ENCODE results near the gene WNT2B.
A peak's percentile ranks its signal among the peaks of the same experiment; 100 is the strongest.

Gene WNT2B

DNA sequence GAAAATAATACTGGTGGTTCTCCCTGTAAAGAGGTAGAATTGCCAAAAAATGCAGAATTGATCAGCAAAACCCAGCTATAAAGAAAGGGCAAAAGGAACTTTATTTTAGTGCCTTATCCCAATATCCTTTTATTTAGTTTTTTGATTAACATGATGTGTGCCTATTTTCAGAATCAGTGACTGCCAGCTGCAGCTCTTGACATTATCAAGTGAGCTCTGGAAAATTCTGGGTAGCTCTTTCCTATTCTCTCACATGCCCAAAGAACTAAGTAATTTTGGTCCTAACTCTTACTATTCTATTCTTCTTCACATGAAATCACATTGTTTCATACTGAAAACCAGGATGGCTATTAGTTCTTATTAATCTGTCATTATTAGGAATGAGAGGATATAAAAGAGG is 22.1 kb downstream of the WNT2B start:
- no peak for FAIRE-seq

DNA sequence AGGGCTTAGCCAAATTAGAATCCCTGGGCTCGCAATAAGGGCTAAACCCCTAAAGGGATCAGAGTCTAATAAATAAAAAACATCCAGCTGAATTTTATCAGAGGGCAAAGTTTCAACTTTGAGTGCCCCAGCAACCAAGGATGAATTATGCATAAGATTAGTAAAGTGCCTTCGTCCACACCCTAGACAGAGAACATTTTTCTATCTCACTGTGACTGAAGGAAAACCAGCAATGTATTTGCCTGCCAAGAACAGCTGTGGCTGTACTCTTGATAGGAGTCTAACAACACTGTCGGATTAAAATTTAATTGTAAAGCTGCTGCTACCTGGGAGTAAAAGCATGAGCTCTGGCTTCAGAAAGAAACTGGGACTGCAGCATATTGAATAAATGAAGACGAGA is 23.3 kb downstream of the WNT2B start:
- FAIRE-seq = no peak

- FAIRE-seq = no peak
Observed at GRCh38 chr1:112533029-112533428, 24.3 kb downstream of the WNT2B start.

GRCh38 chr1:112536561-112536960 is 27.8 kb downstream of the WNT2B start:
- no peak for FAIRE-seq

- FAIRE-seq = no peak
Observed at GRCh38 chr1:112537456-112537855, 28.7 kb downstream of the WNT2B start.

DNA sequence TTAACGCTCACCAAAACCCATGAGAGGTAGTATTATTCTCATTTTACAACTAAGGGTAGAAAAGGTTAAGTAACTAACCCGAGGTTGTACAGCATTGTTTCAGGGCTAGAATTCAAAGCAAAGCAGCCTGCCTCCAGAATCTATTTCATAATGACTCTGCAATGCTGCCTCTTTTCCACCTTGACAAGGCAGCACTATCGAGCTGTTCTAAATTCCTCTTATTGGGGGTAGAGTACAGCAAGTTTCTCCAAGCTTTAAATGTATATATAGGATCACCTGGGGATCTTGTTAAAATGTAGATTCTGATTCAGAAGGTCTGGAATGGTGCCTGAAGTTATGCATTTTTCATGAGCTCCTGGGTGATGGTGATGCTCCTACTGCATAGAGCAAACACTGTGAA is 30.1 kb downstream of the WNT2B start:
- no peak for FAIRE-seq

DNA sequence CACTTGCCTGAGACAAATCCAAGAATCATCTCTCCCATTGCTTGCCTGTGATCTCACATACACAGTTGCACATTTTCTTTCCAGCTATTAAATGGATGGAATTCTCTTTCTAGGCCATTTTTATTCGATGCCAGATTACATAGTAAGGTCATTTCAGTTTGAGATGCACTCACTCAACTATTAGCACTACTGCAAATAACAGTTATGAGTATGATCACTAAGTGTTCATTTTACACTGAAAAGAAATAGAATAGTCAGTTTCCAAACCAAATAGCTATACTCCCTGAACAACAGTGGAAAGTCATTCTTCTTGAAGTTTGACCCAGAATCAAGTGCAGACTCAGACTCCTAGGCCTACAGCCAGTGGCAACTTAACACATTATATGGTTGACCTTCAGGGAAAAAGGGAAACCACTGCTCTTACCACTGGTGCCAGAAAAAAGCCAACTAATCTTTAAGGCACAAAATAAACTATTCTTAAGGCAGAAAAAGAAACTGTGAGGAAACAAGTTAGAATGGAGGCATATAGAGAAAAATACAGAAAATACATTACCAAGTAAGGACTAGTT is 31.5 kb downstream of the WNT2B start:
- FAIRE-seq = no peak

DNA sequence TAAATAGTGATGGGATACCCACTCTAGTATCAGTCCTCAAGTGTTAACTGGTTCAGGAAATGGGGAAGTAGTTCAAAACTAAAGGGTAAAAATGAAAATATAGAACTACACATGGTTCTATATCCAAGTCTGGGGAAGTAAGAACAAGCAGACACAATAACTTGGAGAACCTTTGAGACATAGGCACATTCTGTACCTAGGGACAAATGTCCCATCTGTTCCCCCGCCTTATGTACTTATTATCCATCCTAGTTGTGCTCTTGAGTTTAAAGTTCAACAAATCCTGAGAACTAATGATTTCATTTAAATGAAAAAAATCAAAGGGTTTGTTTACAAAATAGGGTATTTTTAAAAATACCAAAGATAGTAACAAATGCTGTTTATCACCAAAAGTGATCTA is 32.5 kb downstream of the WNT2B start:
- FAIRE-seq = no peak

DNA sequence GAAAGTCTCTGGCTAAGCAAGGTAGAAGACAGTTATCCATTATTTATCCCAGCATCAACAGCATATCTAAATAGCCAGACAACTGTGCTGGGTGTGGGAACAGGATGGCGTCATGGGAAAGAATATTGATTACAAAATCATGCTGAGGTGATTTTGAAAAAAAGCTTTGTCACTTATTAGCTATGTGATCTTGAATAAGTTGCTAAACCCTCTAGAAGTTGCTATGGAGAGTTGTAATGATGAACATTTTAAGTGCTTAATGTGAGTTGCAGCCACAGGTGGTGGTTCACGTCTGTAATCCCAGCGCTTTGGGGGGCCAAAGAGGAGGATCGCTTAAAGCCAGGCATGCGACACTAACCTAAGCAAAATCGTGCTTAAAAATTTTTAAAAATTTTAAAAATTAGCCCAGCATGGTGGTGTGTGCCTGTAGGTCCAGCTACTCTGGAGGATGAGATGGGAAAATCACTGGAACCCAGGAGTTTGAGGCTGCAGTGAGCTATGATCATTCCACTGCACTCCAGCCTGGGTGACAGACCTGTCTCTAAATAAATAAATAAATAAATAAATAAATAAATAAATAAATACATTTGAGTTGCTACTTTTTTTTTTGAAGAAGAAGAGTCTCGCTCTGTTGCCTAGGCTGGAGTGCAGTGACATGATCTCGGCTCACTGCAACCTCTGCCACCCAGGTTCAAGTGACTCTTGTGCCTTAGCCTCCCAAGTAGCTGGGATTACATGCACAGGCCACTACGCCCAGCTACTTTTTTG is 33.6 kb downstream of the WNT2B start:
- no peak for FAIRE-seq

DNA sequence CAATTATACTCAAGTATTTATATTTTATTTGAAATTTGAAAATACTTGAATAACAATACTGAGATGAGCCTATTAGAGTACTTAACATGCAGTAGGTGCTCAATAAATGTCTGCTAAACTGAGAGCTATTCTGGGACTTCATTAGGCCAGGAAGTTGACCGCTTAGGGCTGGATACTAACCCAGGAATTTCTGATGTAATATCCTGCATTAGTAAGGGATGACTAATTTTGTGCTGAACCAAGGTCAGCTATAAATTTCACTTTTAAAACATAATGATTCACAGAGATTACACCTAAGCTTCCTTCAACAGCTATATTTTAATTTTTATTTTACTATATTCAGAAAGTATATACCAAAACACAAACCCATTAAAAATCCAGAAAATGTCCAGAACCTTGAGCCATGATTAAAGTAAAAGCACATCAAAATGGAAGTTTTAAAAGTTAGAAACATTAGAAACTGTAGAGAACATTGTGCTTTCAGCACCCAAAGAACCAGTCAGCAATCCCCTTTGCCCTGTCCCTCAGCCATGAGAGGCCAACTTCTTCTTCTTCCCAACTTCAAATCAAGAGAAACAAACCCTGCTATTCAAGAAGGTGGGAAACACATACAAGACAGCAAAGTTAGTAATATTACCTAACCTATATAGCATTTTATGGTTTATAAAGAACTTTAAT is 35.4 kb downstream of the WNT2B start:
- peak; percentile 86 for FAIRE-seq

DNA sequence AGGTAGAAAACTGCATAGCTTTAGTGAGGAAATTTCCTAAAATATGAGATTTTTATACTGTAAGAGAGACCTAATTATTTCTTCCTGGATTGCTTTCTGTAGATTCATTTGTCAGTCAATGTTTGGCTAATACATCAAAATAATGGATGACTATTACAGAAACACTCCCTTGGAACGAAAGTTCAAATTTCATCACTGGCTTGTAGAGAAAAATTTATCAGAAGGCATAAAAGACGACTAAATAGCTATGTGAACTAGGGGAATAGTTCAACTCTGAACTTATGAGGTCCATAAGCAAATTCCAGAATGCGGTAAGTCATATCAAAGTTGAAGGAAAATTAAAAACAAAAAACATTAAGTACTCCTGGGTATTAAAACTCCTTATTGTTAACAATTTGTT is 36.0 kb downstream of the WNT2B start:
- peak; percentile 75 for FAIRE-seq

DNA sequence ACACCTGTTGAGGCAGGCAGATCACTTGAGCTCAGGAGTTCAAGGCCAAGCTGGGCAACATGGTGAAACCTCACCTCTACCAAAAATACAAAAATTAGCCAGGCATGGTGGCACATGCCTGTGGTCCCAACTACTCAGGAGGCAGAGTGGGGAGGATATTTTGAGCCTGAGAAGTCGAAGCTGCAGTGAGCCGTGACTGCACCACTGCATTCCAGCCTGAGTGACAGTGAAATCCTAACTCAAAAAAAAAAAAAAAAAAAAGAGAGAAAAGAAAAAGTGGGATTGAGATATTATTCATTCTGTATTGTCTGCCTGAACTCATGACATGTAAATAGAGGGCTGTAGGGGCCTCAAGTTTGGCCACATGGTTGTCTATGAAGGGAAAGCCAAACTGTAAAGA is 37.3 kb downstream of the WNT2B start:
- FAIRE-seq = no peak

GRCh38 chr1:112548547-112548946 is 39.8 kb downstream of the WNT2B start:
- no peak for FAIRE-seq

- peak; percentile 86 for FAIRE-seq
Observed at GRCh38 chr1:112549590-112549989, 40.8 kb downstream of the WNT2B start.

- FAIRE-seq = no peak
Observed at GRCh38 chr1:112554411-112554810, 45.6 kb downstream of the WNT2B start.

- FAIRE-seq = no peak
Observed at GRCh38 chr1:112557385-112557784, 48.6 kb downstream of the WNT2B start.

DNA sequence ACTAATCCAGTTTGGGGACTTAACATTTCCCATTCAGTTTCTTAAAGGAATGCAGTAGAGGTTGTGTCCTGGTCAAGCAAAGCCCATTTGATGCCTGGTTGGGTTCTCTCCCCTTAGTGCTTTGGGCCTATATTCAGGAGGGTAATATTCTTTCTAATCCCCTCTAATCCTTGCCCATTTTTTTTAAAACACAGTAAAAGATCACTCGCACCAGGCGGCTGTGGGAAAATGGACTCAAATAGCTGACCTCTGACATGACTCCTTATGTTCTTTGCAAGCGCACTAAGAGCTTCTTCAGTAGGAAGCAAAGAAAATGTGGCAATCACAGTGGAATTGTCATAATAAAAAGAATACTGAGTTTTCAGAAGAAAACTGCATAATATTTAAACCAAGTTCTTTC is 49.9 kb downstream of the WNT2B start:
- no peak for FAIRE-seq

DNA sequence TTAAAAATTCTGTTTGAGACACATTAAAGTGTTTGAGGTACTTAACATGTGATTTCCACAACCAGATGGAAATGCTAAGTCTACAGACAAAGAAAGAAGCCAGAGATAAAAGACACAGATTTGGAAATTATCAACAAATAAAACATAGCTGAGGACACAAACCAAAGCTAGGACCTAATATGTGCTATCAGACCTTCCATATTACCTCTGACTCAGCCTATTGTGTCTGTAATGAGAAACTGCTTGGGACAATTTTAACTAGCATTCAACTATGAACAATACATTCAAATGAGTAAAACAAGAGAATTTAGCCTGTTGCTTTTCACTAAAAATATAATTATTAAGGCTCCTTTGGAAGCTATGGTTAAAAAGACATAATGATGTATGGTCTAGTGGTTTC is 54.6 kb downstream of the WNT2B start:
- no peak for FAIRE-seq

DNA sequence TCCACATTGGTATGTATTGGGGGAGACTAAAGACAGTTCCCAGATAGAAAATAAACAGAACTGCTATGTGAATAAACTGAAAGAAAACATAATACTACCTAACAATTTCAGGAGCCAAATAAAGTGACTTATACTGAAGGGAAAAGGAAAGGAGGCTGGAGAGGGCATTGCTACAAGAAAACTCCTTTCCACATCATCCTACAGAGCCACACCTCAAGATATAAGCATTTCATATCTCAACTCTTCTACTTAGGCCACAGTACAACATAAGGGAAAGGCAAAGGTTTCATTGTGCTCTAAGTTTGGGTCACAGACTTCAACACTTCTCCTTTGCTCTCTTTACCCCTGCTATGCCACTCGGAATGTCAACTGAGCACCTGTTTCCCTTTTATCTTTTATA is 55.3 kb downstream of the WNT2B start:
- no peak for FAIRE-seq

GRCh38 chr1:112565800-112566199 is 57.0 kb downstream of the WNT2B start:
- FAIRE-seq = no peak

DNA sequence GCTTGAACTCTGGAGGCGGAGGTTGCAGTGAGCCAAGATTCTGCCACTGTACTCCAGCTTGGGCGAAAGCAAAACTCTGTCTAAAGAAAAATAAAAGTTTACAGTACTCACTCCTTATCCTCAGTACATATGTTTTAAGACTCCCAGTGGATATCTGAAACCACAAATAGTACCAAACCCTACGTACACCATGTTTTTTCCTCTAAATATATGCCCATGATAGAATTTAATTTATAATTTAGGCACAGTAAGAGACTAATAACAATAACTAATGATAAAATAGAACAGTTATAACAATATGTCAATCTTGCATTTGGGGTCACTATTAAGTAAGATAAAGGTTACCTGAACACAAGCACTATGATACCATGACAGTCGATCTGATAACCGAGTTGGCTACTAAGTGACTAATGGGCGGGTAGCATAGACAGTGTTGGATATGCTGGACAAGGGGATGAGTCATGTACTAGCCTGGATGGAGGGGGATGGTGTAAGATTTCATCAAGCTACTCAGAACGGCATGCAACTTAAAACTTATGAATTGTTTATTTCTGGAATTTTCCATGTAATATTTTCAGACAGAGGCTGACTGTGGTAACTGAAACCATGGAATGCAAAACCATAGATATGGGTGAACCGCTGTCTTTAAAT is 66.5 kb downstream of the WNT2B start:
- no peak for FAIRE-seq

DNA sequence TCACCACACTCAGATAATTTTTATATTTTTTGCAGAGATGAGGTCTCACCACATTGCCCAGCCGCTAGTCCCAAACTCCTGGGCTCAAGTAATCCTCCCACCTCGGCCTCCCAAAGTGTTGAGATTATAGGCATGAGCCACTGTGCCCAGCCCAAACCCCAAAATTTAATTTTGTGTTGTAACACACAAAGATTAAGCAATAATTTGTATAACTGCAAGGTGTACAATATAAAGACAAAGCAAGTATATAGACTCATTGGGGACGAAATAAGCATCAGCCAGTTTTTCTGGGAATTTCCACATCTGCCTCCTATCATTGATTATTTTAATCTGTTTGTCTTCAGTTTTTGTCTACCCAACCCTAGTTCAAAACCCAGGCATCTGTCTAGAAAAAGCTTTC is 67.5 kb downstream of the WNT2B start:
- FAIRE-seq = no peak
